K562 (cell line): ENCODE measurements around the gene TPGS2. TPM values are rescaled to one million over a fixed set of nuclear protein-coding genes. Genes with fewer than 3 reads are reported as not detected.

Experiments
- ARNT ChIP-seq, 2 experiments: fragments of 450-650 bp; IDR thresholded peaks; 2 replicates each; pipeline ENCODE4 v1.6.1; 2016; ENCODE audit warnings: mild to moderate bottlenecking in 1 of 2
- ATF2 ChIP-seq: sonication (generic); formaldehyde crosslinking; IDR thresholded peaks from 2 replicates; pipeline ENCODE4 v1.8.1; 2022; ENCODE audit warnings: missing genetic modification reagents
- E2F6 ChIP-seq, 2 experiments: IDR thresholded peaks; 2 replicates each; pipeline ENCODE4 v1.6.1; 2011; ENCODE audit warnings: borderline replicate concordance in 1 of 2, control low read depth in 1 of 2, low read depth in 1 of 2, low read length in 1 of 2, mild to moderate bottlenecking in 1 of 2, mixed read lengths in 1 of 2, moderate library complexity in 1 of 2; ENCODE audit not compliant: insufficient read depth in 1 of 2, insufficient read length in 1 of 2, poor library complexity in 1 of 2, severe bottlenecking in 1 of 2; ENCODE audit errors: extremely low read depth in 1 of 2
- EGR1 ChIP-seq: fragments of 450-650 bp; conservative IDR thresholded peaks from 2 replicates; pipeline ENCODE4 v1.6.1; 2017; ENCODE audit warnings: mild to moderate bottlenecking
- GTF3C2 ChIP-seq: IDR thresholded peaks from 3 replicates; pipeline ENCODE4 v1.6.1; 2011; ENCODE audit warnings: borderline replicate concordance, mild to moderate bottlenecking, moderate library complexity; ENCODE audit not compliant: insufficient read length; ENCODE audit errors: extremely low read depth
- HMGXB4 ChIP-seq: sonication (generic); formaldehyde crosslinking; IDR thresholded peaks from 2 replicates; pipeline ENCODE4 v1.8.1; 2023; ENCODE audit warnings: mild to moderate bottlenecking, missing genetic modification reagents
- HNRNPUL1 ChIP-seq: fragments of 200-400 bp; formaldehyde crosslinking; IDR thresholded peaks from 2 replicates; pipeline ENCODE4 v1.6.1; 2017; ENCODE audit warnings: low read length
- KDM2B ChIP-seq: fragments of 250-450 bp; sonication (Bioruptor Pico); IDR thresholded peaks from 2 replicates; pipeline ENCODE4 v1.8.0; 2021; ENCODE audit warnings: mild to moderate bottlenecking, moderate library complexity
- MAFG ChIP-seq: fragments of 450-650 bp; conservative IDR thresholded peaks from 2 replicates; pipeline ENCODE4 v1.6.1; 2016; ENCODE audit warnings: missing genetic modification characterization, missing compliant biosample characterization
- MAX ChIP-seq: sonication (generic); formaldehyde crosslinking; IDR thresholded peaks from 2 replicates; pipeline ENCODE4 v1.9.0; 2022; ENCODE audit warnings: mild to moderate bottlenecking, missing genetic modification reagents
- MED1 ChIP-seq: sonication (generic); formaldehyde crosslinking; IDR thresholded peaks from 2 replicates; pipeline ENCODE4 v1.8.1; 2023; ENCODE audit warnings: missing genetic modification reagents, borderline replicate concordance
- NCOA6 ChIP-seq: fragments of 450-650 bp; IDR thresholded peaks from 2 replicates; pipeline ENCODE4 v1.6.1; 2017; ENCODE audit warnings: mild to moderate bottlenecking
- NFYB ChIP-seq: IDR thresholded peaks from 2 replicates; pipeline ENCODE4 v1.6.1; 2011; ENCODE audit warnings: mild to moderate bottlenecking, moderate library complexity; ENCODE audit not compliant: insufficient read length; ENCODE audit errors: extremely low read depth
- THRA ChIP-seq: fragments of 450-650 bp; IDR thresholded peaks from 2 replicates; pipeline ENCODE4 v1.6.1; 2017; ENCODE audit warnings: mild to moderate bottlenecking, moderate library complexity
- ZEB2 ChIP-seq: fragments of 450-650 bp; IDR thresholded peaks from 2 replicates; pipeline ENCODE4 v1.6.1; 2016
- ZNF76 ChIP-seq: fragments of 250-450 bp; sonication (Bioruptor Pico); IDR thresholded peaks from 2 replicates; pipeline ENCODE4 v1.4.0; 2020; ENCODE audit warnings: mild to moderate bottlenecking, moderate library complexity, borderline replicate concordance
- ZNF766 ChIP-seq: fragments of 200-800 bp; sonication (Bioruptor generic); conservative IDR thresholded peaks from 2 replicates; pipeline ENCODE4 v1.6.1; 2016; ENCODE audit warnings: missing genetic modification characterization, missing compliant biosample characterization
- ZNF778 ChIP-seq: fragments of 450-650 bp; formaldehyde crosslinking; IDR thresholded peaks from 2 replicates; pipeline ENCODE4 v1.4.0; 2020; ENCODE audit warnings: mild to moderate bottlenecking, moderate library complexity
- polyA plus RNA-seq, 8 experiments: library from polyadenylated mRNA; depleted of rRNA in 4 of 8; stranded (reverse) in 5 of 8; unstranded in 3 of 8; fragments of >200 nt; fragmentation: Nextera tagmentation in 2 of 8; fragmentation: Illumina TruSeq in 1 of 8; extraction: Ambion mirVana in 2 of 8; extraction: Trizol in 1 of 8; gene quantifications; 2 replicates each; pipeline versions ENCODE4 v1.2.1 to v1.2.3, GENCODE V29; 2011 to 2014; ENCODE audit warnings: inconsistent platforms in 1 of 8, missing spikeins in 1 of 8
- total RNA-seq, 7 experiments: library from RNA; depleted of rRNA in 6 of 7; stranded (reverse); fragments of >200 nt in 6 of 7; fragmentation: Illumina TruSeq in 2 of 7; extraction: Trizol in 2 of 7; gene quantifications; 2 replicates each; pipeline versions ENCODE4 v1.2.1 to v1.2.3, GENCODE V29; 2011 to 2021; ENCODE audit warnings: low replicate concordance in 1 of 7

Gene TPGS2
- total and polyA plus RNA-seq, 9 of the 15 experiments (the other 6 are each of a cell fraction or from before 2014, with no cell fraction given), result 94.2 to 449 (median 134) TPM

GRCh38 chr18:36828157-36828629 is 609 bp downstream of the TPGS2 start (continued):
- TF ChIP-seq ATF2 (CRISPR knock-in tag), result no peak
- TF ChIP-seq ZEB2, result no peak
- TF ChIP-seq ZNF766 (CRISPR knock-in tag), result no peak
- no peak for TF ChIP-seq ARNT (IDR thresholded peaks at IDR 0.05)
- peak; percentile 27 for TF ChIP-seq MAFG (tag)
- peak in 1 of 2 experiments; percentile 9 for TF ChIP-seq E2F6 (IDR thresholded peaks at IDR 0.05; ENCODE audit: borderline replicate concordance in 1 of 2, extremely low read depth in 1 of 2, insufficient read depth in 1 of 2, insufficient read length in 1 of 2, low read depth in 1 of 2, low read length in 1 of 2, poor library complexity in 1 of 2, severe bottlenecking in 1 of 2)
- no peak for TF ChIP-seq KDM2B (CRISPR knock-in tag)
- no peak for TF ChIP-seq NFYB
- 0 out of 2 replicates have a peak, but pooled peaks have one; percentile 24 for TF ChIP-seq HMGXB4 (CRISPR knock-in tag)
- no peak for TF ChIP-seq ZNF76 (CRISPR knock-in tag)
- peak; percentile 1 for TF ChIP-seq GTF3C2
- TF ChIP-seq THRA, result no peak
- TF ChIP-seq NCOA6, result 0 out of 2 replicates have a peak, but pooled peaks have one; percentile 12
- TF ChIP-seq ZNF778 (CRISPR knock-in tag), result no peak
- no peak for TF ChIP-seq MAX (CRISPR knock-in tag)
- TF ChIP-seq EGR1, result no peak
- TF ChIP-seq HNRNPUL1, result no peak
- no peak for TF ChIP-seq MED1 (CRISPR knock-in tag)
